Stimulated activated naive CD8-positive, alpha-beta T cell treated with anti-CD3 and anti-CD28 coated beads, Interleukin-15, Interleukin-2, amounts not matched to agents 100 ng/mL and 50 ng/mL, for 24 hours (primary cell): ENCODE measurements around the gene SLC48A1.

Experiments
- H3K27ac Mint-ChIP-seq: one replicate; pipeline ENCODE4 v1.8.0; 2021; ENCODE audit warnings: mild to moderate bottlenecking, mixed read lengths
- H3K27me3 Mint-ChIP-seq: one replicate; pipeline ENCODE4 v1.8.0; 2021; ENCODE audit warnings: mixed read lengths
- H3K36me3 Mint-ChIP-seq: one replicate; pipeline ENCODE4 v1.8.0; 2021; ENCODE audit warnings: low read depth, mixed read lengths
- H3K4me1 Mint-ChIP-seq: one replicate; pipeline ENCODE4 v1.8.0; 2021; ENCODE audit warnings: low read depth, mixed read lengths
- H3K4me3 Mint-ChIP-seq: one replicate; pipeline ENCODE4 v1.8.0; 2021; ENCODE audit warnings: mild to moderate bottlenecking, mixed read lengths
- H3K9me3 Mint-ChIP-seq: one replicate; pipeline ENCODE4 v1.8.0; 2021; ENCODE audit warnings: mixed read lengths

SLC48A1 gene

GRCh38 chr12:47819896-47820630 is 47.0 kb downstream of the SLC48A1 start, which contains the start of gene HDAC7:
Gene HDAC7 (minus strand): TSS chr12:47819903. CDS start chr12:47819785, 118 bp downstream.
- Mint-ChIP-seq H3K4me1 (peaks cover 80% of the 10 kb centered on the region), H3K9me3 (no peaks in the 10 kb centered on the region), H3K4me3 (peak within 1 kb of the TSS; percentile 95), H3K36me3 (peaks cover 29% of the 10 kb centered on the region), H3K27ac (peak within 1 kb of the TSS; percentile 100), H3K27me3 (no peaks in the 10 kb centered on the region)

GRCh38 chr12:47820631-47821345 is 47.8 kb downstream of the SLC48A1 start:
- H3K36me3 Mint-ChIP-seq = peaks cover 26% of the 10 kb centered on the region
- no peaks in the 10 kb centered on the region for H3K27me3 Mint-ChIP-seq
- H3K9me3 Mint-ChIP-seq = no peaks in the 10 kb centered on the region
- peak overlapping the region; percentile 95 for H3K4me3 Mint-ChIP-seq
- peaks cover 80% of the 10 kb centered on the region for H3K4me1 Mint-ChIP-seq
- H3K27ac Mint-ChIP-seq = peak overlapping the region; percentile 99

DNA sequence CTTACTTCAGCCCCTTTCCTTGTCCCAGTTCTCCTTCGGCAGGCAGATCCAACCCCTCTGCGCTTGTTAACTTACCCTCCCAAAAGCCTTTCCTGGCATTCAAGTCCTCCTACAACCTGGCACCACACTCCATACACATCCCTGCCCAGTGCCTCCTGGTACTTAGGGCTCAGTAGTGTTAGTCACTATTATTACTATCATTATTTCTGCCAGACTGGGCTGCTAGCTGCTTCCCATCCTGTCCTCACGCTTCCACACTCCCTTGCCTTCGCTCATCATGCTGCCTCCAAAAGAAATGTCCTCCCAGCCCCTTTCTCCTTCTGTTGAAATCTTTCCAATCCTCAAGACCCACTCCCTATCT is 48.3 kb downstream of the SLC48A1 start:
- peak overlapping the region; percentile 99 for H3K27ac Mint-ChIP-seq
- H3K27me3 Mint-ChIP-seq = no peaks in the 10 kb centered on the region
- peak overlapping the region; percentile 95 for H3K4me3 Mint-ChIP-seq
- peaks cover 79% of the 10 kb centered on the region for H3K4me1 Mint-ChIP-seq
- peaks cover 23% of the 10 kb centered on the region for H3K36me3 Mint-ChIP-seq
- H3K9me3 Mint-ChIP-seq = no peaks in the 10 kb centered on the region

DNA sequence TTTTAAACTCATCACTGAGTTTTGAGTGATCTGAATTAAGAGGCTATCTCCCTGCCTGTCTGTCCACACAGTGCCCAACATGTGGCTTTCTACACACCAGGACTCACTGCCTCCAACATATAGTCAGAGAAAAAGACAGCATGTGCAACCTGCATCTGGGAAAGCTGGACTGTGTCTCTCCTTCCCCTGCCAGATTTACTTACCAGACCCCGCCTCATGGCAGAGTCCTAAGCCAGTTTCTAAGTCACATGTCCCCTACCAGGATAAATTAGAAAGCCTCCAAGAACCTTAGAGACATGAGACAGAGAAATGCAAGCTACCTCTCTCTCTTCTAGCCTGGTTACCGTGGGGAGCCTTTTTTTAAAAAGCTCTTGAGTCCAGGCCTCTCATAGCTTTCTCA is 49.4 kb downstream of the SLC48A1 start:
- H3K9me3 Mint-ChIP-seq = no peaks in the 10 kb centered on the region
- no peak overlapping the region for H3K4me3 Mint-ChIP-seq
- H3K4me1 Mint-ChIP-seq = peaks cover 77% of the 10 kb centered on the region
- H3K36me3 Mint-ChIP-seq = peaks cover 17% of the 10 kb centered on the region
- H3K27ac Mint-ChIP-seq = peak overlapping the region; percentile 99
- H3K27me3 Mint-ChIP-seq = no peaks in the 10 kb centered on the region

- H3K36me3 Mint-ChIP-seq = peaks cover 12% of the 10 kb centered on the region
- peak overlapping the region; percentile 71 for H3K27ac Mint-ChIP-seq
- H3K9me3 Mint-ChIP-seq = no peaks in the 10 kb centered on the region
- no peak overlapping the region for H3K4me3 Mint-ChIP-seq
- H3K4me1 Mint-ChIP-seq = peaks cover 73% of the 10 kb centered on the region
- no peaks in the 10 kb centered on the region for H3K27me3 Mint-ChIP-seq
Observed at GRCh38 chr12:47822863-47823262, 49.8 kb downstream of the SLC48A1 start.

GRCh38 chr12:47823422-47824086 is 50.5 kb downstream of the SLC48A1 start:
- no peaks in the 10 kb centered on the region for H3K9me3 Mint-ChIP-seq
- no peaks in the 10 kb centered on the region for H3K27me3 Mint-ChIP-seq
- peak overlapping the region; percentile 85 for H3K27ac Mint-ChIP-seq
- H3K4me3 Mint-ChIP-seq = no peak overlapping the region
- peaks cover 76% of the 10 kb centered on the region for H3K4me1 Mint-ChIP-seq
- H3K36me3 Mint-ChIP-seq = peaks cover 5% of the 10 kb centered on the region

DNA sequence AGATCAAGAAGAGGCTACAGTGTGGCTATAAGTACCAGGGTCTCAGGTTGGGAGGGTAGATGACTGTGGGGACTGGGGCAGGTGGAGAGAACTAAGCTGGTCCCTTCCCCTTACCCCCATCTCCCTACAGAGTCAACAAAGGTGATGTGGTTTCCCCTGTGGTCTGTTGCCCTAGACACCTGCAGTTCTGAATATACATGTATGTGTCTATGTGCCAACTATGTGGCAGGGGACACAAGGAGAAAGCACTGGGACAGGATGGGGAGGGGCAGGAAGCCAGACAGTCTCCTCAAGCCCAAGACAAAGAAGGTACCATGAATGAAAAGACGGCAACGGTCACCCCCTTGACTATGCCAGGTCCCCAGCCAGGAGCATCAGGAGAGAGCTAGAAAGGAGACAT is 51.2 kb downstream of the SLC48A1 start:
- H3K9me3 Mint-ChIP-seq = no peaks in the 10 kb centered on the region
- no peaks in the 10 kb centered on the region for H3K36me3 Mint-ChIP-seq
- no peaks in the 10 kb centered on the region for H3K27me3 Mint-ChIP-seq
- peak overlapping the region; percentile 85 for H3K27ac Mint-ChIP-seq
- no peak overlapping the region for H3K4me3 Mint-ChIP-seq
- peaks cover 82% of the 10 kb centered on the region for H3K4me1 Mint-ChIP-seq

- Mint-ChIP-seq H3K36me3 (no peaks in the 10 kb centered on the region), H3K27ac (peak overlapping the region; percentile 85), H3K9me3 (no peaks in the 10 kb centered on the region), H3K27me3 (no peaks in the 10 kb centered on the region), H3K4me3 (no peak overlapping the region), H3K4me1 (peaks cover 87% of the 10 kb centered on the region)
Observed at GRCh38 chr12:47824635-47825034, 51.6 kb downstream of the SLC48A1 start.

DNA sequence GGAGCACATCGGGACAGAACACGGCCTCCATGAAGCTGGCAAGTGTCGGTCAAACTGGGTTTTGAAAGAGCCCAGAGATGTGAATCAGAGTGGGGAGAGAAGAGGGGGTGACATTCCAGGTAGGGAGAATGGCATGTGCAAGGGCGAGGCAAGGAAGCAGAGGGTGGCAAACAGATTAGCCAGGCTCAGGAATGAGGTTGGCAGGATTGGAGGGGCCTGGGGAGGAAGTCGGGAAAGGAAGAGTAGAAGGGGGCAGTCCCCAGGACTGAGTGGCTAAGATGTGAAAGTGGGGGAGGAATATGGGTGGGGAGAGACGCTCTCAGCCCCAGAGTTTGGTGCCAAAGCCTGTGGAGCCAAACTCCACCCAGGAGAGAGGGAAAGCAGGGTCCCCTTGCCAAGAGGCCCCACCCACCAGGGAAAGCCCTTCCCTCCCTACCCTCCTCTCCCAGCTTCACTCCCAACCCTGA is 52.2 kb downstream of the SLC48A1 start:
- no peaks in the 10 kb centered on the region for H3K36me3 Mint-ChIP-seq

GRCh38 chr12:47828008-47828975 is 55.3 kb downstream of the SLC48A1 start:
- H3K36me3 Mint-ChIP-seq = peaks cover 4% of the 10 kb centered on the region
- no peaks in the 10 kb centered on the region for H3K9me3 Mint-ChIP-seq
- H3K27me3 Mint-ChIP-seq = no peaks in the 10 kb centered on the region
- peaks cover 90% of the 10 kb centered on the region for H3K4me1 Mint-ChIP-seq
- H3K27ac Mint-ChIP-seq = peak overlapping the region; percentile 83
- H3K4me3 Mint-ChIP-seq = no peak overlapping the region

More for the DNA sequence above, 52.2 kb downstream of the SLC48A1 start:
- peaks cover 88% of the 10 kb centered on the region for H3K4me1 Mint-ChIP-seq
- peak overlapping the region; percentile 85 for H3K27ac Mint-ChIP-seq
- H3K4me3 Mint-ChIP-seq = no peak overlapping the region
- H3K9me3 Mint-ChIP-seq = no peaks in the 10 kb centered on the region
- no peaks in the 10 kb centered on the region for H3K27me3 Mint-ChIP-seq

- Mint-ChIP-seq H3K9me3 (no peaks in the 10 kb centered on the region), H3K4me1 (peaks cover 90% of the 10 kb centered on the region), H3K36me3 (peaks cover 4% of the 10 kb centered on the region), H3K27me3 (no peaks in the 10 kb centered on the region), H3K4me3 (peak overlapping the region; percentile 35), H3K27ac (peak overlapping the region; percentile 83)
Observed at GRCh38 chr12:47828976-47829482, 56.0 kb downstream of the SLC48A1 start.

- H3K4me1 Mint-ChIP-seq = peaks cover 90% of the 10 kb centered on the region
- H3K27ac Mint-ChIP-seq = peak overlapping the region; percentile 83
- peak overlapping the region; percentile 35 for H3K4me3 Mint-ChIP-seq
- no peaks in the 10 kb centered on the region for H3K9me3 Mint-ChIP-seq
- no peaks in the 10 kb centered on the region for H3K27me3 Mint-ChIP-seq
- H3K36me3 Mint-ChIP-seq = peaks cover 4% of the 10 kb centered on the region
Observed at GRCh38 chr12:47829584-47829983, 56.5 kb downstream of the SLC48A1 start.
